HG03571 (cell line): Measurements from ENCODE around the gene NCL.
"Not testable (repeated sequence)": the region's sequence is repeated elsewhere in the genome, so short reads cannot be mapped to it uniquely, and the experiment has no call there.

ENCODE experiments used
- ATAC-seq: cut with Tn5 transposase; IDR thresholded peaks from one replicate; pipeline ENCODE4 v1.9.1; 2021; ENCODE audit not compliant: unreplicated experiment

NCL gene

GRCh38 chr2:231467613-231468530, 3.6 kb upstream of the NCL start:
- no peak for ATAC-seq

- ATAC-seq, result no peak
Measured at GRCh38 chr2:231467016-231467545, 2.8 kb upstream of the NCL start.

DNA sequence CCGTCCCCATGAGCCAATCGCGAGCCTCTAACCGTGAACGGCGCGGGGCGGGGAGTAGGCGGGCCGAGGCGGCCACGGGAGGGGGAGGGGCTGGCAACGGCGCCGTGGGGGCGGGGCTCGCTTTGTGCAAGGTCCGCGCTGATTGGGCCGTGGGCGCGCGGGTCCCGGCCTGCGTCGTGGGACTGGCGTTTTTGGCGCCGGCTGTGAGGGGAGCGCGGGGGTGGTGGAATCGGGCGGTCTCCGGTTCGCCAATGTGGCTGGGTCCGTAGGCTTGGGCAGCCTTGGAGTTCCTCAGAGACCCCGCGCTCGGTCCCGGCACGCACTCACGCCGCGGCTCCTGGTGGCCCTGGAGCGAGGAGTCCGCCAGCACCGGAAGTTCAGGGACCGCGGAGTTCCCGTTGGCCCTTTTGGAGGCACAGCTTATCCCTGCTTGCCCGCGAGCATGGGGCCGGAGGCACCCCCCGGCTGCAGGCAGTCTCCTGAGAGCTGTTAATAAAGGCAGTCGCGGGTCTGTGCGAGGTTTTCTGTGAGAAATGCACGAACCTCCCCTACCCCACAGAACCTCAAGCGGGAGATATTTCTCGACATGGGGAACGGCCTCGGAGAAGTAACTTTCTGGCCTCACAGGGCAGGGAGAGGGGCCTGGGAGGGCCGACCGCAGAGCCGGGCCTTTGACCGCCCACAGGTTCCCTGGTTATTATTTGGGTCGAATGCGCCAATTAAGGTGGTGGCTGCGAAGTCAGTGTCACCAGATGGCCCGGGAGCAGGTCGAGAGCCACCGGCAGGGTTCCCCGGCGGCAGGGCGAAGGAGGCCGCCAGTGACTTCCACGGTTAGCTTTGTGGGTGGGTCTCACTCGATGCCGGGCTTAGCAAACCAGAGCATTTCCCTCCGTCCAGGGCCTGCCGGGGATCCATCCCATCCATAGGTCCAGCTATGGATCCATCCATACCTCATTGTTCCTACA, 574 bp upstream of the NCL start:
- no peak for ATAC-seq

GRCh38 chr2:231462729-231463465, 1.4 kb downstream of the NCL start:
- no peak for ATAC-seq

DNA sequence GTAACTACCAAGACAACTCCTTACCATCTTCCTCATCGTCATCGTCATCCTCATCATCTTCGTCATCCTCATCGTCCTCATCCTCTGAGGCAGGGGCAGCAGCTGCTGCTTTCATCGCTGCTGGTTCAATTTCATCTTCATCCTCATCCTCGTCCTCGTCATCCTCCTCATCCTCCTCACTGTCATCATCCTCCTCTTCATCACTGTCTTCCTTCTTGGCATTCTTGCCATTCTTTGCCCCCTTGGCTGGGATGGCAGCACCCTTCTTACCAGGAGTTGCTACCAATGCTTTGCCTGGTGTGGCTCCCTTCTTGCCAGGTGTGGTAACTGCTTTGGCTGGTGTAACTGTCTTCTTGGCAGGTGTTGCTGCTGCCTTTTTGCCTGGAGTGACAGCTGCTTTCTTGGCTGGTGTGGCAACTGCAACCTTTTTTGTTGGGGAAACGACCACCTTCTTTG, 2.7 kb downstream of the NCL start:
- ATAC-seq, result no peak

DNA sequence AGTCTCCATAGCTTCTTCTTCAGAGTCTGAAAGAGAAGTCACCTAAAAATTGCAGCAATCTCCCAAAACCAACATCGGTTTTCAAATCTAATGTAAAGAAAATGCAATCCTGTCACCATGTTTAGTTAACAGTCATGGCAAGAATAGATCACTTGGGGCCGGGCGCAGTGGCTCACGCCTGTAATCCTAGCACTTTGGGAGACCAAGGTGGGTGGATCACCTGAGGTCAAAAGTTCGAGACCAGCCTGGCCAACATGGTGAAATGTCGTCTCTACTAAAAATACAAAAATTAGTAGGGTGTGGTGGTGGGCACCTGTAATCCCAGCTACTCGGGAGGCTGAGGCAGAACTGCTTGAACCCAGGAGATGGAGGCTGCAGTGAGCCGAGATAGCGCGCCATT, 3.4 kb downstream of the NCL start:
- ATAC-seq, result not testable (repeated sequence)

DNA sequence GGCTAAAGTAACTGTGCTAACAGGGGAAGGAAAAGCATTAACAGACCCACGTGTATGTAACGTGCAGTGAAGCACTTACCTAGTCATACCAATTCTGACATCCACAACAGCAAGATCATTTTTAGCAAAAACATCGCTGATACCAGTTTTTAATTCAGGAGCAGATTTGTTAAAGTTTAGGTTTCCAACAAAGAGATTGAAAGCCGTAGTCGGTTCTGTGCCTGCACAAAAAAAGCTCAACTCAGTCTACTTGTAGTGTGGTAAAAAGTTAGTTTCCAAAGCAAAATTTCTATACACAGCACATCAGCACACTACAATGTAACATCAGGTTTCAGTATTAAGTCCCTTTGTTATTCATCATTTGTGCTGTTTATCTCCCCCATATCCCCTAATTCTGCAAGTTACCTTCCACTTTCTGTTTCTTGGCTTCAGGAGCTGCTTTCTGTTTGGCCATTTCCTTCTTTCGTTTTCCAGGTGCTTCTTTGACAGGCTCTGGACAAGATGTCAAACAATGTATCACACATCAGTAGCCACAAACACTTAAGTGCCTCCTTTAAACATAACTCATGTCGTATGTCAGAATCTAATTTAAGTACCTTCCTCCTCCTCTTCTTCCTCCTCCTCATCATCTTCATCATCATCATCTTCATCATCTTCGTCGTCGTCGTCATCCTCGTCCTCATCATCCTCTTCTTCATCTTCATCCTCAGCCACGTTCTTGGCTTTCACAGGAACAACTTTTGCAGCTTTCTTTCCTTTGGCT, 4.0 kb downstream of the NCL start:
- ATAC-seq, result no peak

DNA sequence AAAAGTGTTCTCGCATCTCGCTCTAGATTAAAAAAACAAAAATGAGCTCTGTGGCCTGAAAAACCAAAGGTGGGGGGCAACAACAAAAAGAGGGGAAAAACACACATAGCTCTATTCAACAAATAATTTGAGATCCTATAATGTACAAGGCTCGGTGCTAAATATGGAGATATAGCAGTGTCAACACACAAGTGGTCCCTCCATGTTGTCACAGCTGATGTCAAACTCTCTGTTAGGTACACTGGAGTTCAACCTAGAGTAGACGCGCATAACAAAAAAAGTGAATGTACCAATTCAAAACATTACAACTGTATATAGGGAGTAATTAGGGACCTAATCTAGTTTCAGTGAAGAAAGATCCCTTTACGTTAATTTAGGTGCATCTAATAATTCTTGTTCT, 5.9 kb downstream of the NCL start:
- no peak for ATAC-seq

DNA sequence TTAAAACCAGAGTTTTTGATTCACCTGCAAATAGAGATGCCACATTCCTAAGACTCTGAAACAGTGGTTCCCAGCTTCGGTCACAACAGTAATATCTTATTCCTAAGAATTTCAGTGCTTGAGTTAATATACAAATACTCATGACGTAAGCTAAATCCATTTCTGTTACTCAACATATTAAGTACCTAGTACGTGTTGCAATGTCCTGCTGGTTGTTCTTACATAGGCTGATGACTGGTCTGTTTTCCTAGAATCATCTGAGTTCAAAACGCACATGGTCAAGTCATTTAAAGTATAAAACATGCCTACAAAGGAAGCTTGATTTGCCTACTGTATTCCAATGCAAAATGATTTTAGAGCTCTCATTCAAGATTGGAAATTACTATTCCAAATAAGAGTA, 7.2 kb downstream of the NCL start:
- no peak for ATAC-seq

GRCh38 chr2:231456295-231457004, 7.8 kb downstream of the NCL start:
- no peak for ATAC-seq

- no peak for ATAC-seq
Measured at GRCh38 chr2:231455890-231456289, 8.4 kb downstream of the NCL start.

- ATAC-seq, result no peak
Measured at GRCh38 chr2:231455222-231455621, 9.1 kb downstream of the NCL start.

DNA sequence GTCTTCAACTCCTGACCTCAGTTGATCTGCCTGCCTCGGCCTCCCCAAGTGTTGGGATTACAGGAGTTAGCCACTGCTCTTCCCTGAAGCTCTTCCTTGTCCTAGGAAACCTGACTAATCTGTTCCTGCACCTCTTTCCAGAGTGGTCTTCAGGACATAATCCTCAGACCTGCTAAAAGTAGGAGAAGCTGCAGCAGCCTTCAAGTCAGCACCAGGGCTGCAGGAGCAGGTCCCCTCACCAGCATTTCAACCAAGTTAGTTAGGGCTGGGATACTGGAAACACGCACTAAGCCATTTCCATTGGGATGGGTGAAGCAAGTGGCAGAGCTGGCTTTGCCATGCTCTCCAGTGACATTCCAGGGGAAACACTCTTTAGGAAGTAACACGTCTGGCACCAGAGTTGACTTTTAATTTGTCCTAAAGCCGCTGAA, 9.9 kb downstream of the NCL start:
- no peak for ATAC-seq

- no peak for ATAC-seq
Measured at GRCh38 chr2:231452799-231453508, 11.3 kb downstream of the NCL start.

DNA sequence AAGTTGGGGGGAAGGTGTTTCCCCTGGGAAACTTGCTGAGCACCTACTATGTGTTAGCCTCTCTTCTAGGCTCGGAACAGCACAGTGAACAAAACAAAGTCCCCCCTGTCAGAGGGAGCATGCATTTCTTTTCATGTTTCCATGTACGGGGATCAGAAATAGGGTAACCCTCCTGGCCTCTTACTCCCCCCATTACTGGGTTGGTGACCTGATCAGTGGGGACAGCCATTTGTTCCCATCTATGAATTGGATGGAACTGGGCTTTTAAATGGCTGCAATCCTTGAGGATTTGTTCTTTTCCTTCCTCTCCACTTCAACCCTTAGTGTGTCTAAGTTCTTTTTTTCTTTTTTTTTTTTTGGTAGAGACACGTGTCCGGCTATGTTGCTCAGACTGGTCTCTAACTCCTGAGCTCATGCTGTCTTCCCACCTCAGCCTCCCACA, 13.7 kb downstream of the NCL start:
- ATAC-seq, result no peak

DNA sequence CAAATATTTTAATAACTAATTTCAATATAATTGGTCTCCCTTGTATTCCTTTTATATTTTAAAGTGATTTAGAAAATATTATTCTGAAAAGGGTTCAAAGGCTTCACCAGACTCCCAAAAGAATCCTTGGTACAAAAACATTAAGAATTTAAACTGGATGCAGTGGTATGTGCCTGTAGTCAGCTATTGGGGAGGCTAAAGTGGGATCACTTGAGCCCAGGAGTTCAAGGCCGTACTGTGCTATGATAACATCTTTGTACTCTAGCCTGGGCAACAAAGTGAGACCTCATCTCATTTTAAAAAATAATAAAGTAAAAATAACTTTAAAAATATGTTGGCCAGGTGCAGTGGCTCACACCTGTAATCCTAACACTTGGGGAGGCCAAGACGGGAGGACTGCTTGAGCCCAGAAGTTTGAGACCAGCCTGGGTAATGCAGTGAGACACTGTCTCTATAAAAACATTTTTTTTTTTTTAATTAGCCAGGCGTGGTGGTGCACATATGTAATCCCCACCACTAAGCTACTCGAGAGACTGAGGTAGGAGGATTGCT, 14.7 kb downstream of the NCL start:
- ATAC-seq, result no peak

- no peak for ATAC-seq
Measured at GRCh38 chr2:231436957-231437356, 27.3 kb downstream of the NCL start.

DNA sequence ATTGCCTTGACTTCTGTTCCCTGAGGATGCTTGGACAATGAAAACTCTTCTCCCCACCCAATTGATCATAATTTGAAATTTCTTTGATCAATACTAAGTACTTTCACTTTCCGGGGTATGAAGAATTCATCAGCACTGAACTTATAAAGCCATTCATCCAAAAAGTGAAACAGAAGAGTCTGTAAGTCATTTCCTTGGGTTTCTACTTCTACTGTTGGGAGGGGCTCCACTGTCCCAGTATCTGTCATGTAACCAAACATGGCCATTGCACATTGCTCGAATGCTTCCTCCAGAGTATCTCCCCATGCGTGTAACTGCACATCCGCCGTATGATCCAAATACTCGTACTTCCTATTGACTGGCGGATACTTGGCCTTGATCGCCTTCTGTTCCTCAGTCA, 30.3 kb downstream of the NCL start:
- ATAC-seq, result no peak
